Activated CD8-positive, alpha-beta memory T cell treated with anti-CD3 and anti-CD28 coated beads, Interleukin-2, amount 10 ng/mL, durations not matched to agents 7 days and 5 days (primary cell): ENCODE data around the gene PBX3. TPM values are rescaled to one million over a fixed set of nuclear protein-coding genes. Genes with fewer than 3 reads are reported as not detected.

Experiments used
- ATAC-seq: fragments of 150-1000 bp; cut with Tn5 transposase; one replicate; pipeline ENCODE4 v1.10.0; 2021; ENCODE audit warnings: moderate library complexity
- CTCF ChIA-PET: fragments of 350-600 bp; sonication (Branson Sonifier 250); formaldehyde crosslinking; loops from one replicate; lab custom pipeline; 2021; ENCODE audit warnings: antibody characterized with exemption; lab: Charles Lee
- DNase-seq: peaks from one replicate; pipeline ENCODE4 v3.0.0-alpha.2; 2020
- H3K27ac Mint-ChIP-seq: one replicate; pipeline ENCODE4 v1.8.0; 2021; ENCODE audit warnings: mild to moderate bottlenecking, mixed read lengths
- H3K27me3 Mint-ChIP-seq: one replicate; pipeline ENCODE4 v1.8.0; 2021; ENCODE audit warnings: mixed read lengths
- H3K36me3 Mint-ChIP-seq: one replicate; pipeline ENCODE4 v1.8.0; 2021; ENCODE audit warnings: mild to moderate bottlenecking, mixed read lengths
- H3K4me1 Mint-ChIP-seq: one replicate; pipeline ENCODE4 v1.8.0; 2021; ENCODE audit warnings: mixed read lengths
- H3K4me3 Mint-ChIP-seq: one replicate; pipeline ENCODE4 v1.8.0; 2021; ENCODE audit warnings: mild to moderate bottlenecking, moderate library complexity, mixed read lengths
- H3K9me3 Mint-ChIP-seq: one replicate; pipeline ENCODE4 v1.8.0; 2022; ENCODE audit warnings: low read depth, mixed read lengths
- total RNA-seq, 2 experiments: library from RNA; stranded (reverse); gene quantifications; one replicate each; pipeline ENCODE4 v1.2.3, GENCODE V29; 2021

Gene PBX3
- total RNA-seq, 2 experiments from 2014 or later: 20.2 to 20.7 TPM

GRCh38 chr9:125885405-125886034 lies 138.3 kb downstream of the PBX3 start:
- Mint-ChIP-seq H3K27me3 (peaks cover 40% of the 10 kb centered on the region), H3K4me3 (no peak overlapping the region), H3K4me1 (peaks cover 12% of the 10 kb centered on the region), H3K9me3 (no peaks in the 10 kb centered on the region), H3K27ac (no peak overlapping the region), H3K36me3 (peaks cover 2% of the 10 kb centered on the region)
- DNase-seq (no peak), ATAC-seq (no peak)
- CTCF ChIA-PET: no interaction called here

GRCh38 chr9:125886365-125886764 lies 139.2 kb downstream of the PBX3 start:
- CTCF ChIA-PET: no interaction called here
- ATAC-seq: no peak
- H3K27ac Mint-ChIP-seq: no peak overlapping the region
- H3K4me3 Mint-ChIP-seq: no peak overlapping the region
- peaks cover 2% of the 10 kb centered on the region for H3K36me3 Mint-ChIP-seq
- no peak for DNase-seq
- H3K4me1 Mint-ChIP-seq: peaks cover 12% of the 10 kb centered on the region
- no peaks in the 10 kb centered on the region for H3K9me3 Mint-ChIP-seq
- H3K27me3 Mint-ChIP-seq: peaks cover 46% of the 10 kb centered on the region

- no peak for DNase-seq
- Mint-ChIP-seq H3K4me3 (no peak overlapping the region), H3K9me3 (no peaks in the 10 kb centered on the region), H3K27ac (no peak overlapping the region), H3K27me3 (peaks cover 46% of the 10 kb centered on the region), H3K4me1 (peaks cover 12% of the 10 kb centered on the region), H3K36me3 (peaks cover 2% of the 10 kb centered on the region)
- CTCF ChIA-PET: interaction anchor here (0.7 kb wide), 1 partner anchor 20 kb away, joined by 3 read pairs; no protein-coding TSS in a partner anchor
- ATAC-seq: no peak
Measured at GRCh38 chr9:125887172-125887571, 140.0 kb downstream of the PBX3 start.

- H3K4me3 Mint-ChIP-seq: no peak overlapping the region
Measured at GRCh38 chr9:125888211-125888610, 141.0 kb downstream of the PBX3 start.

GRCh38 chr9:125889112-125889475 lies 141.9 kb downstream of the PBX3 start:
- DNase-seq (no peak), ATAC-seq (no peak)
- H3K36me3 Mint-ChIP-seq: peaks cover 2% of the 10 kb centered on the region
- CTCF ChIA-PET: no interaction called here
- peaks cover 12% of the 10 kb centered on the region for H3K4me1 Mint-ChIP-seq
- peaks cover 41% of the 10 kb centered on the region for H3K27me3 Mint-ChIP-seq
- H3K4me3 Mint-ChIP-seq: peak overlapping the region; percentile 66
- H3K9me3 Mint-ChIP-seq: no peaks in the 10 kb centered on the region
- H3K27ac Mint-ChIP-seq: no peak overlapping the region

More at GRCh38 chr9:125888211-125888610, 141.0 kb downstream of the PBX3 start:
- ATAC-seq: no peak
- Mint-ChIP-seq H3K27me3 (peaks cover 41% of the 10 kb centered on the region), H3K9me3 (no peaks in the 10 kb centered on the region), H3K27ac (no peak overlapping the region), H3K36me3 (peaks cover 2% of the 10 kb centered on the region), H3K4me1 (peaks cover 12% of the 10 kb centered on the region)
- CTCF ChIA-PET: no interaction called here
- DNase-seq: no peak

- ATAC-seq (peak; percentile 76), DNase-seq (no peak)
- CTCF ChIA-PET: no interaction called here
- Mint-ChIP-seq H3K27me3 (peaks cover 41% of the 10 kb centered on the region), H3K27ac (no peak overlapping the region), H3K9me3 (no peaks in the 10 kb centered on the region), H3K4me1 (peaks cover 12% of the 10 kb centered on the region), H3K4me3 (peak overlapping the region; percentile 66), H3K36me3 (peaks cover 2% of the 10 kb centered on the region)
Measured at GRCh38 chr9:125889476-125890419, 142.6 kb downstream of the PBX3 start.

GRCh38 chr9:125890826-125891225 lies 143.7 kb downstream of the PBX3 start:
- Mint-ChIP-seq H3K36me3 (peaks cover 2% of the 10 kb centered on the region), H3K9me3 (no peaks in the 10 kb centered on the region), H3K4me3 (no peak overlapping the region), H3K27ac (no peak overlapping the region), H3K4me1 (peaks cover 12% of the 10 kb centered on the region), H3K27me3 (peaks cover 37% of the 10 kb centered on the region)
- DNase-seq: no peak
- no peak for ATAC-seq
- CTCF ChIA-PET: no interaction called here

GRCh38 chr9:125893277-125893676 lies 146.1 kb downstream of the PBX3 start:
- Mint-ChIP-seq H3K27ac (no peak overlapping the region), H3K4me1 (peaks cover 12% of the 10 kb centered on the region), H3K4me3 (no peak overlapping the region), H3K36me3 (peaks cover 2% of the 10 kb centered on the region), H3K9me3 (no peaks in the 10 kb centered on the region), H3K27me3 (peaks cover 24% of the 10 kb centered on the region)
- ATAC-seq (no peak), DNase-seq (no peak)
- CTCF ChIA-PET: no interaction called here

- DNase-seq (no peak), ATAC-seq (no peak)
- Mint-ChIP-seq H3K9me3 (no peaks in the 10 kb centered on the region), H3K4me3 (no peak overlapping the region), H3K27ac (no peak overlapping the region), H3K4me1 (peaks cover 3% of the 10 kb centered on the region), H3K36me3 (no peaks in the 10 kb centered on the region), H3K27me3 (peaks cover 13% of the 10 kb centered on the region)
- CTCF ChIA-PET: no interaction called here
Measured at GRCh38 chr9:125894566-125894965, 147.4 kb downstream of the PBX3 start.

GRCh38 chr9:125896404-125896803 lies 149.2 kb downstream of the PBX3 start:
- ATAC-seq (no peak), DNase-seq (no peak)
- Mint-ChIP-seq H3K4me3 (no peak overlapping the region), H3K9me3 (no peaks in the 10 kb centered on the region), H3K27ac (no peak overlapping the region), H3K36me3 (no peaks in the 10 kb centered on the region), H3K4me1 (no peaks in the 10 kb centered on the region), H3K27me3 (no peaks in the 10 kb centered on the region)
- CTCF ChIA-PET: no interaction called here

GRCh38 chr9:125896964-125897363 lies 149.8 kb downstream of the PBX3 start:
- no peaks in the 10 kb centered on the region for H3K27me3 Mint-ChIP-seq
- no peak for DNase-seq
- no peak for ATAC-seq
- CTCF ChIA-PET: no interaction called here
- no peak overlapping the region for H3K27ac Mint-ChIP-seq
- no peak overlapping the region for H3K4me3 Mint-ChIP-seq
- no peaks in the 10 kb centered on the region for H3K9me3 Mint-ChIP-seq
- no peaks in the 10 kb centered on the region for H3K4me1 Mint-ChIP-seq
- no peaks in the 10 kb centered on the region for H3K36me3 Mint-ChIP-seq

GRCh38 chr9:125897481-125897880 lies 150.3 kb downstream of the PBX3 start:
- Mint-ChIP-seq H3K27ac (no peak overlapping the region), H3K27me3 (no peaks in the 10 kb centered on the region), H3K9me3 (no peaks in the 10 kb centered on the region), H3K36me3 (no peaks in the 10 kb centered on the region), H3K4me3 (no peak overlapping the region), H3K4me1 (no peaks in the 10 kb centered on the region)
- DNase-seq (no peak), ATAC-seq (no peak)
- CTCF ChIA-PET: no interaction called here

GRCh38 chr9:125902214-125902613 lies 155.0 kb downstream of the PBX3 start:
- no peaks in the 10 kb centered on the region for H3K4me1 Mint-ChIP-seq
- H3K9me3 Mint-ChIP-seq: no peaks in the 10 kb centered on the region
- no peaks in the 10 kb centered on the region for H3K27me3 Mint-ChIP-seq
- DNase-seq: no peak
- peaks cover 1% of the 10 kb centered on the region for H3K36me3 Mint-ChIP-seq
- H3K4me3 Mint-ChIP-seq: no peak overlapping the region
- ATAC-seq: no peak
- CTCF ChIA-PET: interaction anchor here (1.0 kb wide), 1 partner anchor 9 kb away, joined by 4 read pairs; no protein-coding TSS in a partner anchor
- no peak overlapping the region for H3K27ac Mint-ChIP-seq
